Smooth muscle cell (in vitro differentiated cells): Measurements from ENCODE around the gene PAPPA. TPM values are rescaled to one million over a fixed set of nuclear protein-coding genes. Genes with fewer than 3 reads are reported as not detected.

Experiments used
- DNase-seq: peaks from one replicate; lab custom pipeline; 2025; ENCODE audit not compliant: unreplicated experiment; lab: John Stamatoyannopoulos, UW
- H2AFZ ChIP-seq: fragments of 200-600 bp; sonication (generic); 2 replicates; pipeline ENCODE4 v1.6.0; 2016; ENCODE audit warnings: antibody characterized with exemption, low read depth, mild to moderate bottlenecking
- H3F3A ChIP-seq: fragments of 200-600 bp; sonication (generic); 2 replicates; pipeline ENCODE4 v1.6.0; 2017; ENCODE audit warnings: antibody characterized with exemption, low read depth
- H3K27ac ChIP-seq: fragments of 200-600 bp; sonication (generic); 2 replicates; pipeline ENCODE4 v1.5.1; 2016; ENCODE audit warnings: low read depth, mild to moderate bottlenecking
- H3K27me3 ChIP-seq: fragments of 200-600 bp; sonication (generic); 2 replicates; pipeline ENCODE4 v1.6.1; 2016; ENCODE audit warnings: low read depth, mild to moderate bottlenecking
- H3K36me3 ChIP-seq: fragments of 200-600 bp; sonication (generic); 2 replicates; pipeline ENCODE4 v1.5.1; 2016; ENCODE audit warnings: low read depth
- H3K4me1 ChIP-seq: fragments of 200-600 bp; sonication (generic); 2 replicates; pipeline ENCODE4 v1.5.1; 2016; ENCODE audit warnings: low read depth
- H3K4me2 ChIP-seq: fragments of 200-600 bp; sonication (generic); 2 replicates; pipeline ENCODE4 v1.6.0; 2016; ENCODE audit warnings: mild to moderate bottlenecking
- H3K4me3 ChIP-seq: fragments of 200-600 bp; sonication (generic); 2 replicates; pipeline ENCODE4 v1.5.1; 2016; ENCODE audit warnings: mild to moderate bottlenecking
- H3K79me2 ChIP-seq: fragments of 200-600 bp; sonication (generic); 2 replicates; pipeline ENCODE4 v1.6.0; 2016; ENCODE audit warnings: low read depth, mild to moderate bottlenecking
- H3K9ac ChIP-seq: fragments of 200-600 bp; sonication (generic); 2 replicates; pipeline ENCODE4 v1.6.0; 2016; ENCODE audit warnings: low read depth
- H3K9me3 ChIP-seq: fragments of 200-600 bp; sonication (generic); replicated peaks from 2 replicates; pipeline ENCODE4 v1.5.1; 2016; ENCODE audit warnings: low read depth
- H4K20me1 ChIP-seq: fragments of 200-600 bp; sonication (generic); 2 replicates; pipeline ENCODE4 v1.6.0; 2016; ENCODE audit warnings: low read depth
- WGBS: methylation state at CpG from one replicate; pipeline ENCODE4 v1.1.7; 2016; ENCODE audit warnings: low lambda C conversion rate; 5-methylcytosine and 5-hydroxymethylcytosine counted together
- polyA plus RNA-seq: library from polyadenylated mRNA; unstranded; fragments of >200 nt; fragmentation: Nextera tagmentation; extraction: Ambion mirVana; gene quantifications from 2 replicates; pipeline ENCODE4 v1.2.1, GENCODE V29; 2016
- total RNA-seq: library from RNA; depleted of rRNA; stranded (reverse); fragments of >200 nt; gene quantifications from 2 replicates; pipeline ENCODE4 v1.2.3, GENCODE V29; 2014
- TF ChIP-seq, protein P1 (sequence below): fragments of 200-600 bp; sonication (generic); IDR thresholded peaks from 2 replicates; pipeline ENCODE4 v1.5.1; 2017; ENCODE audit warnings: borderline replicate concordance, mild to moderate bottlenecking, antibody characterized with exemption; ENCODE audit not compliant: insufficient read depth, poor library complexity, severe bottlenecking

The PAPPA gene
- total and polyA plus RNA-seq, 2 experiments from 2014 or later = 27.7 to 114 TPM

DNA sequence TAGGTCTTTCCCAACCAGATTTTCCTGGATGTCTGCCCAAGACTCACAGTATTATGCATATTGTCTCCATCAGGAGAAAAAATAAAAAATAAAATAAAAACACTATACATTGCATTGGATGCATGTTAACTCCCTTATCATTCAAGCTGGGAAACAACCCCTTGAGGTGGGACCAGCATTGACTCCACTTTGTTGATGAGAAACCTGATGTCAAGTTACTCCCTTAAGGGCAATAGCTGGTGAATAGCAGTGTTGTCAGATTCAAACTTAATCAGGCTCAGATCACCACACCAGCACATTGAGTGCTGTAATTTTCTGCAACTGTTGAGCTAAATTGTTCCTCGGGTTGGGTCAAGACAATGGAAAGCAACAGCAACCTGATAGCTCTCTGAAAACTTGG, 269.6 kb downstream of the PAPPA start:
- no peaks in the 10 kb centered on the region for H3K9me3 ChIP-seq
- H3K27me3 ChIP-seq = no peaks in the 10 kb centered on the region
- TF ChIP-seq, protein P1, sequence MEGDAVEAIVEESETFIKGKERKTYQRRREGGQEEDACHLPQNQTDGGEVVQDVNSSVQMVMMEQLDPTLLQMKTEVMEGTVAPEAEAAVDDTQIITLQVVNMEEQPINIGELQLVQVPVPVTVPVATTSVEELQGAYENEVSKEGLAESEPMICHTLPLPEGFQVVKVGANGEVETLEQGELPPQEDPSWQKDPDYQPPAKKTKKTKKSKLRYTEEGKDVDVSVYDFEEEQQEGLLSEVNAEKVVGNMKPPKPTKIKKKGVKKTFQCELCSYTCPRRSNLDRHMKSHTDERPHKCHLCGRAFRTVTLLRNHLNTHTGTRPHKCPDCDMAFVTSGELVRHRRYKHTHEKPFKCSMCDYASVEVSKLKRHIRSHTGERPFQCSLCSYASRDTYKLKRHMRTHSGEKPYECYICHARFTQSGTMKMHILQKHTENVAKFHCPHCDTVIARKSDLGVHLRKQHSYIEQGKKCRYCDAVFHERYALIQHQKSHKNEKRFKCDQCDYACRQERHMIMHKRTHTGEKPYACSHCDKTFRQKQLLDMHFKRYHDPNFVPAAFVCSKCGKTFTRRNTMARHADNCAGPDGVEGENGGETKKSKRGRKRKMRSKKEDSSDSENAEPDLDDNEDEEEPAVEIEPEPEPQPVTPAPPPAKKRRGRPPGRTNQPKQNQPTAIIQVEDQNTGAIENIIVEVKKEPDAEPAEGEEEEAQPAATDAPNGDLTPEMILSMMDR = no peak
- H3K27ac ChIP-seq = no peak overlapping the region
- H3K4me2 ChIP-seq = no peak overlapping the region
- no peaks in the 10 kb centered on the region for H3F3A ChIP-seq
- WGBS = 88% methylated on average over 1 of the region's 1 CpG
- H4K20me1 ChIP-seq = no peaks in the 10 kb centered on the region
- no peaks in the 10 kb centered on the region for H3K36me3 ChIP-seq
- no peaks in the 10 kb centered on the region for H3K4me1 ChIP-seq
- H3K9ac ChIP-seq = no peak overlapping the region
- H3K4me3 ChIP-seq = no peak overlapping the region
- no peaks in the 10 kb centered on the region for H3K79me2 ChIP-seq
- H2AFZ ChIP-seq = no peak overlapping the region
- DNase-seq = no peak

DNA sequence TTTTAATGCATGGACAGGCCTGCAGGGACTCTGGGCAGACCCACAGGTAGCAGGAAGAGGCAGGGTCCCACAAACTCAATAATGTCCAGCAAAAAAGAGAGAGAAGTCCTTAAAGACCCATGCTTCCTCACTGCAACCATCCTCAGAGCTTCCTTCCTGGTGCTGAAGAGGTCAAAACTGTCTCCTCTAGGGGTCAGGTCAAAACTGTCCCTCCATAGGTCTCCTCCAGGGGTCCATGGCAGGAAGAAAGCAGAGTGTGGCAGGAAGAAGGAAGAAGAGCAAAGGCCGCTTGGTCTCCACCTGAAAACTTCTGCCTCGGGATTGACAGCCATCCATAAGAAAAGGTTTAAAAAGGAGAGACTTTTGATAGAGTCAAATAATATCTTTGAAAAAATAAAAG, 271.7 kb downstream of the PAPPA start:
- H3F3A ChIP-seq = no peaks in the 10 kb centered on the region
- H3K9ac ChIP-seq = no peak overlapping the region
- H3K9me3 ChIP-seq = no peaks in the 10 kb centered on the region
- 74% methylated on average over 2 of the region's 2 CpGs for WGBS
- H3K4me3 ChIP-seq = no peak overlapping the region
- H3K79me2 ChIP-seq = no peaks in the 10 kb centered on the region
- no peak for DNase-seq
- no peak overlapping the region for H3K4me2 ChIP-seq
- H3K27ac ChIP-seq = no peak overlapping the region
- no peak overlapping the region for H2AFZ ChIP-seq
- H3K27me3 ChIP-seq = no peaks in the 10 kb centered on the region
- no peaks in the 10 kb centered on the region for H3K4me1 ChIP-seq
- TF ChIP-seq, protein P1 = no peak
- no peaks in the 10 kb centered on the region for H3K36me3 ChIP-seq
- H4K20me1 ChIP-seq = no peaks in the 10 kb centered on the region

DNA sequence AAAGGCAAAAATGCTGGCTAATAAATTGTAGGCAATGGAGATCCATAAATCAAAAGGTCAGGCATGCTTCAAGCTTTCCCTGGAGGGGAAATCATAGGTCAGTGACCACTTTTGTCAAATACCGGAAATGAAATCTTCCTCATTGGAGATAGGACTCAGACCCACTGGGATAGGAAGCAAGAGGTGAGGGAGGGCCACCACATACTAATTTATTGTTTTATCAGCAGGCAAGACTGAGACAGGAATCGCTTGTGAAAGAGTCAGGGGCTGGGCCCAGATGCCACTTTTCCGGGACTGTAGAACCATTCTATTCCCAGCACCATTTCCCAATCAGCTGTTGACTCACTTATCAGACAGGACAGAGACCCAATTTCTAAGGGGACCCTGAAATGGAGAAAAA, 277.3 kb downstream of the PAPPA start:
- no peaks in the 10 kb centered on the region for H3K27me3 ChIP-seq
- 90% methylated on average over 3 of the region's 3 CpGs for WGBS
- no peak overlapping the region for H3K27ac ChIP-seq
- H3K4me1 ChIP-seq = no peaks in the 10 kb centered on the region
- H3K4me2 ChIP-seq = no peak overlapping the region
- no peak overlapping the region for H3K9ac ChIP-seq
- TF ChIP-seq, protein P1 = no peak
- no peak overlapping the region for H3K4me3 ChIP-seq
- no peak overlapping the region for H2AFZ ChIP-seq
- no peaks in the 10 kb centered on the region for H3K9me3 ChIP-seq
- no peaks in the 10 kb centered on the region for H4K20me1 ChIP-seq
- DNase-seq = no peak
- H3K79me2 ChIP-seq = no peaks in the 10 kb centered on the region
- no peaks in the 10 kb centered on the region for H3K36me3 ChIP-seq
- no peaks in the 10 kb centered on the region for H3F3A ChIP-seq

DNA sequence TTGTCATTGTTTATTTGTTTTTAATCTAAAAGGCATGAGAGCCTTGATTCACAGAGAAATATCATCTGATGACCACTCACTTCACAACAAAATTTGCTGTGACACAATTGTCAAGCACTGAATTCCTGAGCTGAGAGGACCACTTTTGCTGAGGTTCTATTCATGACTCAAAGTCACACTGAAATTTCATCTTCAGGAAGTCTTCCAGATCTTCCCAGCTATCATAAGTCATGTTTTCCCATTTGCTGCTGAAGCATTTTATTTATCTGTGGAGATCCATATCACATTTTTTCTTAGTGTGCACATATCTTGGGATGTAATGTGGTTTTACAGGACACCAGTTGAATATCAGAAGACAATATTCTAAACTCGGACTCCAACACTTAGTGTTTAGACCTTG, 278.5 kb downstream of the PAPPA start:
- Histone ChIP-seq H3K27me3 (no peaks in the 10 kb centered on the region), H3K36me3 (no peaks in the 10 kb centered on the region), H3F3A (peaks cover 5% of the 10 kb centered on the region), H3K9ac (no peak overlapping the region), H3K4me2 (no peak overlapping the region), H3K27ac (no peak overlapping the region), H3K79me2 (no peaks in the 10 kb centered on the region), H3K4me3 (no peak overlapping the region), H4K20me1 (no peaks in the 10 kb centered on the region), H2AFZ (no peak overlapping the region), H3K9me3 (no peaks in the 10 kb centered on the region), H3K4me1 (no peaks in the 10 kb centered on the region)
- TF ChIP-seq, protein P1 = no peak
- no peak for DNase-seq
- 65% methylated on average over 1 of the region's 1 CpG for WGBS
